Tracheal epithelial cell (primary cell): ENCODE results near the gene SMC5. TPM values are rescaled to one million over a fixed set of nuclear protein-coding genes. Genes with fewer than 3 reads are reported as not detected.

ENCODE experiments used
- total RNA-seq: library from RNA; depleted of rRNA; stranded (reverse); fragments of >200 nt; gene quantifications from 2 replicates; pipeline ENCODE4 v1.2.1, GENCODE V29; 2014

The SMC5 gene
- 12.8 and 18.5 TPM in 2 replicates for total RNA-seq

DNA sequence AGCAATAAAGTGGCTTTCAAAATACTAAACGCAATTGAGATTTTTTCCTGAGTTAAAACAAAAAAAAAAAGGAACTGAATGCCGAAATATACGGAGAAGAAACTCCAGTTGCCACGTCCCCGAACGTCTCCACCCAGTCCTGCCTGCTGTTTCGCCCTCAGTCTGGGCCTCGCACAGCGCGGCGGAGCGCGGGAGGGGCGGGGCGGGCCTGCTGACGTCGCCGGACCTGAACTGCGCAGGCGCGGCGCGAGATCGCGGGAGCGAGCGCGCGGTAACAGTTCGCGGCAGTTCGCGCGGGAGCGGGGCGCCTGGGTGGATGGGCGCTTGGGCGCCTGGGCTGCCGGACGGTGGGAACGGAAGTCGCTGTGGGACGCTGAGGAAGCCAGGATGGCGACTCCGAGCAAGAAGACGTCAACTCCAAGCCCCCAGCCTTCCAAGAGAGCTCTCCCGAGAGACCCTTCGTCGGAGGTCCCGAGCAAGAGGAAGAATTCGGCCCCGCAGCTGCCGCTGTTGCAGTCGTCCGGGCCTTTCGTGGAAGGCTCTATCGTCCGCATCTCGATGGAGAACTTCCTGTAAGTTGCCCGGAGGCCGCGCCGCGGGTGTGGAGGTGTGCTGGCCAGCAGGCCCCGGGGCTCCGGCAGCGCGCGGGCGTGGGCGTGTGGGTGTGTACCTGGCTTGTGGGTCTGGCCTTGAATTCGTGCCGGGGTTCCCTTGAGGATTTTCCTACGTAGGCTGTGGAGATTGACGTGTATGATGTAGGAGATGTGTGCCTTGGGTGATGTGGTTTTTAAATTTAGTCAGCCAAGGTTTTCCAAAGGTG lies at the start of gene SMC5:
SMC5 (plus strand) TSS at position 287 of the 820 bp plus-strand sequence; CDS start at position 388, 101 bp downstream.

Other genes with a start within 250 kb of the SMC5 start
- gene MAMDC2, start 215.1 kb upstream of the SMC5 start, total RNA-seq = 2.3 and 9.6 TPM in 2 replicates
- 19.0 and 21.5 TPM in 2 replicates for gene KLF9, start 155.7 kb downstream of the SMC5 start, total RNA-seq